Measurements from ENCODE around the gene LRCH1. TPM values are rescaled to one million over a fixed set of nuclear protein-coding genes. Genes with fewer than 3 reads are reported as not detected.

LRCH1 gene
- total RNA-seq, 1 donor from 2014 or later = 2.9 TPM

- H3K27ac Mint-ChIP-seq = no peak overlapping the region
- Histone ChIP-seq H3K9ac (no peak overlapping the region), H3K4me1 (no peaks in the 10 kb centered on the region), H4K20me1 (ENCODE audit: low read depth) (no peaks in the 10 kb centered on the region), H3K27me3 (no peaks in the 10 kb centered on the region), H3K4me3 (no peak overlapping the region), H3K9me3 (ENCODE audit: low read depth) (no peaks in the 10 kb centered on the region), H3F3A (ENCODE audit: low read depth) (no peaks in the 10 kb centered on the region), H3K79me2 (ENCODE audit: low read depth) (no peaks in the 10 kb centered on the region), H2AFZ (replicated peaks) (no peak overlapping the region), H3K4me2 (no peak overlapping the region), H3K36me3 (no peaks in the 10 kb centered on the region), H3K27ac (no peak overlapping the region)
- H3K9me3 Mint-ChIP-seq = peaks cover 3% of the 10 kb centered on the region
- TF ChIP-seq EZH2phosphoT487 (IDR thresholded peaks at IDR 0.05) (no peak), EZH2 (IDR thresholded peaks at IDR 0.05) (no peak), CTCF (IDR thresholded peaks at IDR 0.05) (no peak)
- no peak overlapping the region for H3K4me3 Mint-ChIP-seq
- peaks cover 2% of the 10 kb centered on the region for H3K27me3 Mint-ChIP-seq (ENCODE audit: insufficient read depth, low read depth)
- H3K36me3 Mint-ChIP-seq = no peaks in the 10 kb centered on the region
- no peak for DNase-seq (ENCODE audit: low spot score)
- H3K4me1 Mint-ChIP-seq = no peaks in the 10 kb centered on the region
Measured at GRCh38 chr13:46535002-46535401, 18.0 kb upstream of the LRCH1 start.

GRCh38 chr13:46535825-46536224 is 17.1 kb upstream of the LRCH1 start:
- H3K36me3 ChIP-seq = no peaks in the 10 kb centered on the region
- Mint-ChIP-seq H3K4me3 (no peak overlapping the region), H3K27ac (no peak overlapping the region), H3K9me3 (peaks cover 3% of the 10 kb centered on the region), H3K27me3 (ENCODE audit: insufficient read depth, low read depth) (no peaks in the 10 kb centered on the region), H3K4me1 (no peaks in the 10 kb centered on the region), H3K36me3 (no peaks in the 10 kb centered on the region)
- TF ChIP-seq CTCF (IDR thresholded peaks at IDR 0.05) (no peak), EZH2phosphoT487 (IDR thresholded peaks at IDR 0.05) (no peak), EZH2 (IDR thresholded peaks at IDR 0.05) (no peak)
- H3K4me2 ChIP-seq = no peak overlapping the region
- H3K9me3 ChIP-seq (ENCODE audit: low read depth) = no peaks in the 10 kb centered on the region
- H3K4me3 ChIP-seq = no peak overlapping the region
- no peak for DNase-seq (ENCODE audit: low spot score)
- H3K9ac ChIP-seq = no peak overlapping the region
- no peaks in the 10 kb centered on the region for H3F3A ChIP-seq (ENCODE audit: low read depth)
- no peaks in the 10 kb centered on the region for H3K79me2 ChIP-seq (ENCODE audit: low read depth)
- no peaks in the 10 kb centered on the region for H4K20me1 ChIP-seq (ENCODE audit: low read depth)
- no peak overlapping the region for H3K27ac ChIP-seq
- no peak overlapping the region for H2AFZ ChIP-seq (replicated peaks)
- H3K4me1 ChIP-seq = no peaks in the 10 kb centered on the region
- no peaks in the 10 kb centered on the region for H3K27me3 ChIP-seq

GRCh38 chr13:46536341-46536740 is 16.6 kb upstream of the LRCH1 start:
- no peaks in the 10 kb centered on the region for H3K79me2 ChIP-seq (ENCODE audit: low read depth)
- no peak for DNase-seq (ENCODE audit: low spot score)
- no peaks in the 10 kb centered on the region for H4K20me1 ChIP-seq (ENCODE audit: low read depth)
- H3K4me3 ChIP-seq = no peak overlapping the region
- H3F3A ChIP-seq (ENCODE audit: low read depth) = no peaks in the 10 kb centered on the region
- H3K27me3 Mint-ChIP-seq (ENCODE audit: insufficient read depth, low read depth) = no peaks in the 10 kb centered on the region
- peaks cover 3% of the 10 kb centered on the region for H3K9me3 Mint-ChIP-seq
- no peak overlapping the region for H2AFZ ChIP-seq (replicated peaks)
- H3K27ac Mint-ChIP-seq = no peak overlapping the region
- H3K36me3 Mint-ChIP-seq = no peaks in the 10 kb centered on the region
- no peak for TF ChIP-seq EZH2 (IDR thresholded peaks at IDR 0.05)
- no peak for TF ChIP-seq CTCF (IDR thresholded peaks at IDR 0.05)
- TF ChIP-seq EZH2phosphoT487 (IDR thresholded peaks at IDR 0.05) = no peak
- H3K4me2 ChIP-seq = no peak overlapping the region
- H3K27ac ChIP-seq = no peak overlapping the region
- H3K4me3 Mint-ChIP-seq = no peak overlapping the region
- H3K4me1 Mint-ChIP-seq = no peaks in the 10 kb centered on the region
- no peaks in the 10 kb centered on the region for H3K4me1 ChIP-seq
- no peak overlapping the region for H3K9ac ChIP-seq
- H3K9me3 ChIP-seq (ENCODE audit: low read depth) = no peaks in the 10 kb centered on the region
- H3K27me3 ChIP-seq = no peaks in the 10 kb centered on the region
- no peaks in the 10 kb centered on the region for H3K36me3 ChIP-seq
